CD1c-positive myeloid dendritic cell (primary cell): ENCODE data around the gene CYP4F22.

ENCODE experiments used
- DNase-seq: peaks from one replicate; pipeline ENCODE4 v3.0.0-alpha.2; 2016; ENCODE audit errors: extremely low spot score

The CYP4F22 gene

GRCh38 chr19:15534957-15535864, 26.9 kb downstream of the CYP4F22 start:
- DNase-seq = no peak

- DNase-seq = no peak
These were observed 28.0 kb downstream of the CYP4F22 start for GRCh38 chr19:15536350-15536749.

- DNase-seq = no peak
These were observed 30.4 kb downstream of the CYP4F22 start for GRCh38 chr19:15538774-15539173.

GRCh38 chr19:15539638-15540037, 31.3 kb downstream of the CYP4F22 start:
- DNase-seq = no peak

DNA sequence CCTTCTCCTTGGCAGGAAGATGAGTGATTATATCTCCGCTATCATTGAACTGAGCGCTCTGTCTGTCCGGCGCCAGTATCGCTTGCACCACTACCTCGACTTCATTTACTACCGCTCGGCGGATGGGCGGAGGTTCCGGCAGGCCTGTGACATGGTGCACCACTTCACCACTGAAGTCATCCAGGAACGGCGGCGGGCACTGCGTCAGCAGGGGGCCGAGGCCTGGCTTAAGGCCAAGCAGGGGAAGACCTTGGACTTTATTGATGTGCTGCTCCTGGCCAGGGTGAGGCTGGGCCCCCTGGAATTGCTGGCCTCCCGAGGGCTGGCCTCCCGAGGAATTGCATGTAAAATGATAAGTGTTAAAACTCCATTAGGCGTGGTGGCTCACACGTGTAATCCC, 32.1 kb downstream of the CYP4F22 start:
- no peak for DNase-seq

DNA sequence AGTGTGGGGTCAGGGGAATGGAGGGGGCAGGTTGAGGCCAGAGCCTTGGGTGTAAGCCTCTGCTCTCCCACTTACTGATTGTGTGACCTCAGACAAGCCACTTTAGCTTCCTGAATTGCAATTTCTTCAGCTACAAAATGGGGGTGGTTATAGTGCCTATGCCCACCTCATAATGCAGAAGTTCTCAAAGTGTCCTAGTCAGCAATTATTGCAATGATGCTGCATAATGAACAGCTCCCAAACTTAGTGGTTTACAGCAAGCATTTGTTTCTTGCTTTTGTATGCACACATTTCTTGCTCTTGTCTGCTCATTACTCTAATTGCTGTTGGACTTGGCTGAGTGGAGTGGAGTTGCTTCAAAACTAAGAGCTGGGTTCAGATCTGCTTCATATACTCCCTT, 36.0 kb downstream of the CYP4F22 start:
- DNase-seq = peak; percentile 32

- no peak for DNase-seq
These were observed 36.6 kb downstream of the CYP4F22 start for GRCh38 chr19:15544970-15545369.

DNA sequence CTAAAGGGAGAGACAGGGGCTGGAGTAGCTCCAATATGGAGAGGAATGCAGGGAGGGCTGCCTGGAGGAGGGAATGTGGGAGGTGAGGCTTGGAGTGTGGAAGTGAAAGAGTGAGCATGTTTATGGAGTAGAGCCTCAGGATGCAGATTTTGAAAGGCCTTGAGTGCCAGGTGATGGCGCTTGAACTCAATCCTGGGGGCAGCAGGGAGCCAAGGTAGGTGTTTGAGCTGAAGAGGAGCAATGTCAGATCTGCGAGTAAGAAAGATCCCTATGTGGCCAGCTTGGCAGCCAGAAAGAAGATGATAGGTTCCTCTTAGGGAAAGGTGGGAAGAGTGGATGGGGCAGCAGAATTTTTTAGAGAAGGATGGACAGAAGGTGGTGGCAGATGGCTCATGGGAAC, 40.3 kb downstream of the CYP4F22 start:
- DNase-seq = no peak

DNA sequence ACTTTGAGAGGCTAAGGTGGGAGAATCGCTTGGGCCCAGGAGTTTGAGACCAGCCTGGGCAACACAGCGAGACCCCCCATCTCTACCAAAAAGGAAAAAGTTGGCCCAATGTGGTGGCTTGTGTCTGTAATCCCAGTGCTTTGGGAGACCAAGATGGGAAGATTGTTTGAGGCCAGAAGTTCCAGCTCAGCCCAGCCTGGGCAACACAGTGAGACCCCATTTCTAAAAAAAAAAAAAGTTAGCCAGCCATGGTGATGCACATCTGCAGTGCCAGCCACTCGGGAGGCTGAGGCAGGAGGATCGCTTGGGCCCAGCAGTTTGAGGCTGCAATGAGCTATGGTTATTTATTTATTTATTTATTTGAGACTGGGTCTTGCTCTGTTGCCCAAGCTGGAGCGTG, 41.3 kb downstream of the CYP4F22 start:
- no peak for DNase-seq

GRCh38 chr19:15550273-15550672, 41.9 kb downstream of the CYP4F22 start:
- no peak for DNase-seq

DNA sequence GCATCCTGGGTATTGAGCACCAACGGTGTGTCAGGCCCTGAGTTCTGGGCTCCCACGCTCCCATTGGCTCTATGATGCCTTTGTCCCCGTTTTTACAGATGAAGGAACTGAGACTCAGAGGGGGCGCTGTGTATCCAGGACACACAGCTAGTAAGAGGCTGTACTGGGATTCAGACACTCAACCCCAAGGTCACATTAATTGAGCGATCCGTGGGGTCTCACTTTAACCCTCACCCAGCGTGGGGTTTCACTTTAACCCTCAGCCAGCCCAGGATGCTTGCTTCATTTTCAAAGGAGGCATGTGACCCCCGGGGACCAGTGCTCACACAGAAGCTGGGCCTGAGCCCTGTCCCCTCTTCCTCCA, 42.6 kb downstream of the CYP4F22 start:
- peak; percentile 9 for DNase-seq

DNA sequence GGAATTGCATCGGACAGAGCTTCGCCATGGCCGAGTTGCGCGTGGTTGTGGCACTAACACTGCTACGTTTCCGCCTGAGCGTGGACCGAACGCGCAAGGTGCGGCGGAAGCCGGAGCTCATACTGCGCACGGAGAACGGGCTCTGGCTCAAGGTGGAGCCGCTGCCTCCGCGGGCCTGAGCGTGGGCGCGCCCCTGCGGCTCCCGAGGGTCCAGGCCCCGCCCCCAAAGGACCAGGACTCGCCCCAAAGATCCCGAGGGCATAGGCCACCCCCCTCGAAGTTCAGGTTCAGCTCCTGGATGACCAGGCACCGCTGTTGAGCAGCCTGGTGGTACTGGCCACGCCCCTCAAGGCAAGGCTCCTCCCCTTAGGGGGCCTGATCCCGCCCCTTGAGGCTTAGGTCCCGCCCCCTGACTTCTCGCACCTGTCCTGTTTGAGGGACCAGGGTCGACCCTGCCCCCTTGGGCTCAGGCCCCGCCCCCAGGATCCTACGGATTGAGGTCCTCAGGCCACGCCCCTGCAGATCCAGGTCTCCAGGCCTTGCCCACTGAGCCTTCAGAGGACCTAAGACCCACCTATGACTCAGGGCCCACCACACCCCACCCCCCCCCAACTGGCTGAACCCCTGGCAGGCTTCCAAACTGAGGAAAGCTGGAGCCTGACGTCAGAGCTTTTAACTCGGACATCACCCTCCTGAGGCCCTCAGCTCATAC, 43.1 kb downstream of the CYP4F22 start:
- DNase-seq = peak; percentile 35

GRCh38 chr19:15555021-15555420, 46.7 kb downstream of the CYP4F22 start:
- DNase-seq = no peak

- DNase-seq = peak; percentile 94
These were observed 47.7 kb downstream of the CYP4F22 start for GRCh38 chr19:15555759-15556633.

GRCh38 chr19:15556634-15557181, 48.4 kb downstream of the CYP4F22 start:
- DNase-seq = no peak

DNA sequence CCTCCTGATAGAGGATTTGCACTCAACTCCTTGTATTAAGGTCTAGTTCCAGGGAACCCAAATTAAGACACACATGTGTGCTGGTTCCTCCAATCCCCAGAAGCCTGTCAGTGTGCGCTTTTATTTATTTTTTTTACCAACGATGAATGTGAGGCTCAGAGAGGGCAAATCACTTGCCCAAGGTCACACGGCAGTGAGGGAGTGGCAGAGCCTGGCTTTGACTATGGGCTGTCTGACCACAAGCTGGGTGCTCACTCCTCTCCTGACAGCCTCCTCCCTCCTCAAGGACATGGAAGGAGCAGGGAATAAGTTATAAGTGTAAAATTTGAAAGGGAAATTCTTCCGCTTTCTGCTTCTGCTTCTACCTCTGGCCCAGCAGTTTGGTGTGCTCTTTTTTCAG, 48.9 kb downstream of the CYP4F22 start:
- no peak for DNase-seq

- DNase-seq = no peak
These were observed 53.8 kb downstream of the CYP4F22 start for GRCh38 chr19:15562145-15562544.

- DNase-seq = no peak
These were observed 54.5 kb downstream of the CYP4F22 start for GRCh38 chr19:15562861-15563260.

DNA sequence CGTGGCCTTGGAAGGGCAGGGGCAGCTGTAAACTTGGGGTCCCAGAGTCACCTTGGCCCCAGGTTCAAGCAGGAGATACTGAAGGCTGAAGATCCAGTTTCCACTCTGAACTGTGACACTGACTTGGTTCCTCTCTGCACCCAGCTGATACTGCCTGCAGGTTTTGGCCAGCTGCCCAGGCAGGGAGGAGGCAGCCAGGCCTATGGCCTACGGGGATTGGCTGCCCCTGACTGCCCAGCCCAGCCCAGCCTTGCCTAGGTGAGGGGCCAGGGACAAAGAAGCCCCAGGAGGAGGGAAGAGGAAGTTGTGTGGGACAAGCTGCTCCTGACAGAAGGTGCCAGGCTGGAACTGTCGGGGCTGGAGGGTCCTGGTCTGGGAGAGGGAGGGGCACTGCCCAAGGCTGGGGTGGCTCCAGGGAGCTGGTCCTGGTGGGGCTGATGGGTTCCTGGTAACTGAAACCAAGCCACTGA, 55.0 kb downstream of the CYP4F22 start:
- DNase-seq = no peak

DNA sequence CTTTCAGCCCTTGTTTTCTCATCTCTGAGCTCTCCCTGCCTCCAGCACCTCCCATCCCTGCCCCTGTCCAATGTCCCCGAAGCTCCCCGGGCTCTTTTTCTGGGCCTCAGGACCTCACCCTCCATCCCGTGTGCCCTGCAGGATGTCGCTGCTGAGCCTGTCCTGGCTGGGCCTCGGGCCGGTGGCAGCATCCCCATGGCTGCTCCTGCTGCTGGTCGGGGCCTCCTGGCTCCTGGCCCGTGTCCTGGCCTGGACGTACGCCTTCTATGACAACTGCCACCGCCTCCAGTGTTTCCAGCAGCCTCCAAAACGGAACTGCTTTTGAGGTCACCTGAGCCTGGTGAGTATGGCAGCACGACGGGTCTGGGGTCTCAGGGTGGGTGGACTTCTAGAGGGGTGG, 55.6 kb downstream of the CYP4F22 start:
- DNase-seq = no peak

DNA sequence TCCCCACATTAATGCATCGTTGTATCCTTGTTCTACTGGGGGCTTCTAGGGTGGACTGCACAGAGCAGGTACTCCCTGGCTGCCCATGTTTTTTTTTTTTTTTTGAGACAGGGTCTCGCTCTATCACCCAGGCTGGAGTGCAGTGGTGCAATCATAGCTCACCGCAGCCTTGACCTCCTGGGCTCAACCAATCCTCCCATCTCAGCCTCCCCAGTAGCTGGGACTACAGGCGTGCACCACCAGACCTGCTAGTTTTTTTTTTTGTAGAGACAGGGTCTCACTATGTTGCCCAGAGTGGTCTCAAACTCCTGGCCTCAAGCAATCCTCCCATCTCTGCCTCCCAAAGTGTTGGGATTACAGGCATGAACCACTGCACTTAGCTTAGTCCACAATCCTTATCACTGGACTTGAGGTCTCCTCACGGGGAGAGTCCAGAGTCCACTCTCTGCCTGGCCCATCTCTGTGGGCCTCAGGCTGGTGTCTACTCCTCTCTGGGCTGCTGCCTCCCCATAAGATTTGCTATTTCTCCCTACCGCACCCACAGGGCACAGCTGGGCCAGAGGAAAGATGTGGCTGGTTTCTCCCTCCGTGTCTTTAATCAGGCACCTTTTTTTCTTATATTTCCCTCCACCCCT, 56.3 kb downstream of the CYP4F22 start:
- DNase-seq = no peak
